Lower lobe of right lung (tissue), 2 donors: ENCODE measurements around the gene GCKR. TPM values are rescaled to one million over a fixed set of nuclear protein-coding genes. Genes with fewer than 3 reads are reported as not detected.

Source experiments
- ATAC-seq, 2 donors: fragments of 200-7000 bp; cut with Tn5 transposase; one replicate each; pipeline ENCODE4 v1.9.1; 2020 to 2022; ENCODE audit warnings: mild to moderate bottlenecking in 2 of 2, moderate library complexity in 2 of 2
- DNase-seq: peaks from one replicate; pipeline ENCODE4 v3.0.0-alpha.2; 2020
- H3K27ac ChIP-seq: fragments of 200-600 bp; one replicate; pipeline ENCODE4 v1.8.0; 2022
- H3K27me3 ChIP-seq: fragments of 200-600 bp; one replicate; pipeline ENCODE4 v1.8.0; 2022; ENCODE audit warnings: low read depth
- H3K36me3 ChIP-seq: fragments of 200-600 bp; one replicate; pipeline ENCODE4 v1.8.0; 2022; ENCODE audit warnings: mild to moderate bottlenecking
- H3K4me1 ChIP-seq: fragments of 200-600 bp; one replicate; pipeline ENCODE4 v1.8.0; 2022
- H3K4me3 ChIP-seq: fragments of 200-600 bp; one replicate; pipeline ENCODE4 v1.8.0; 2022; ENCODE audit warnings: mild to moderate bottlenecking
- H3K9me3 ChIP-seq: fragments of 200-600 bp; one replicate; pipeline ENCODE4 v1.8.0; 2022
- intact Hi-C: fragments of 100-400 bp; cut with DNase I; formaldehyde crosslinking; loops from one replicate; pipeline ENCODE4 v1.11.0; 2022
- total RNA-seq: library from RNA; stranded (reverse); fragmentation: NEBNext Ultra II Directional; extraction: Animal tissue kit (Norgen Biotek cat#: 25700); gene quantifications from one replicate; pipeline ENCODE4 v1.2.1, GENCODE V29; 2021
- TF ChIP-seq, protein P1 (sequence below): fragments of 200-600 bp; IDR thresholded peaks from one replicate; pipeline ENCODE4 v1.8.0; 2022; ENCODE audit warnings: antibody characterized with exemption, mild to moderate bottlenecking
- donor health status: DM: no; HTN: yes; CAD: no; lungs with severe emphysema.

Gene GCKR
- total RNA-seq, 1 donor from 2014 or later: 0.44 TPM

- no peak overlapping the region for H3K4me3 ChIP-seq
- intact Hi-C loops: no loop called here
Observed at GRCh38 chr2:27492557-27492956, 4.1 kb upstream of the GCKR start.

GRCh38 chr2:27493948-27494283 lies 2.7 kb upstream of the GCKR start:
- intact Hi-C loops: no loop called here
- TF ChIP-seq, protein P1, sequence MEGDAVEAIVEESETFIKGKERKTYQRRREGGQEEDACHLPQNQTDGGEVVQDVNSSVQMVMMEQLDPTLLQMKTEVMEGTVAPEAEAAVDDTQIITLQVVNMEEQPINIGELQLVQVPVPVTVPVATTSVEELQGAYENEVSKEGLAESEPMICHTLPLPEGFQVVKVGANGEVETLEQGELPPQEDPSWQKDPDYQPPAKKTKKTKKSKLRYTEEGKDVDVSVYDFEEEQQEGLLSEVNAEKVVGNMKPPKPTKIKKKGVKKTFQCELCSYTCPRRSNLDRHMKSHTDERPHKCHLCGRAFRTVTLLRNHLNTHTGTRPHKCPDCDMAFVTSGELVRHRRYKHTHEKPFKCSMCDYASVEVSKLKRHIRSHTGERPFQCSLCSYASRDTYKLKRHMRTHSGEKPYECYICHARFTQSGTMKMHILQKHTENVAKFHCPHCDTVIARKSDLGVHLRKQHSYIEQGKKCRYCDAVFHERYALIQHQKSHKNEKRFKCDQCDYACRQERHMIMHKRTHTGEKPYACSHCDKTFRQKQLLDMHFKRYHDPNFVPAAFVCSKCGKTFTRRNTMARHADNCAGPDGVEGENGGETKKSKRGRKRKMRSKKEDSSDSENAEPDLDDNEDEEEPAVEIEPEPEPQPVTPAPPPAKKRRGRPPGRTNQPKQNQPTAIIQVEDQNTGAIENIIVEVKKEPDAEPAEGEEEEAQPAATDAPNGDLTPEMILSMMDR: no peak
- peaks cover 29% of the 10 kb centered on the region for H3K4me1 ChIP-seq
- H3K27me3 ChIP-seq: peaks cover 29% of the 10 kb centered on the region
- no peak overlapping the region for H3K27ac ChIP-seq
- no peak overlapping the region for H3K4me3 ChIP-seq
- no peaks in the 10 kb centered on the region for H3K36me3 ChIP-seq
- ATAC-seq (no peak), DNase-seq (no peak)
- no peaks in the 10 kb centered on the region for H3K9me3 ChIP-seq

More at GRCh38 chr2:27492557-27492956, 4.1 kb upstream of the GCKR start:
- no peak for ATAC-seq
- TF ChIP-seq, protein P1: no peak
- no peak overlapping the region for H3K27ac ChIP-seq
- H3K9me3 ChIP-seq: no peaks in the 10 kb centered on the region
- peaks cover 25% of the 10 kb centered on the region for H3K27me3 ChIP-seq
- H3K4me1 ChIP-seq: peaks cover 33% of the 10 kb centered on the region
- no peak for DNase-seq
- no peaks in the 10 kb centered on the region for H3K36me3 ChIP-seq

DNA sequence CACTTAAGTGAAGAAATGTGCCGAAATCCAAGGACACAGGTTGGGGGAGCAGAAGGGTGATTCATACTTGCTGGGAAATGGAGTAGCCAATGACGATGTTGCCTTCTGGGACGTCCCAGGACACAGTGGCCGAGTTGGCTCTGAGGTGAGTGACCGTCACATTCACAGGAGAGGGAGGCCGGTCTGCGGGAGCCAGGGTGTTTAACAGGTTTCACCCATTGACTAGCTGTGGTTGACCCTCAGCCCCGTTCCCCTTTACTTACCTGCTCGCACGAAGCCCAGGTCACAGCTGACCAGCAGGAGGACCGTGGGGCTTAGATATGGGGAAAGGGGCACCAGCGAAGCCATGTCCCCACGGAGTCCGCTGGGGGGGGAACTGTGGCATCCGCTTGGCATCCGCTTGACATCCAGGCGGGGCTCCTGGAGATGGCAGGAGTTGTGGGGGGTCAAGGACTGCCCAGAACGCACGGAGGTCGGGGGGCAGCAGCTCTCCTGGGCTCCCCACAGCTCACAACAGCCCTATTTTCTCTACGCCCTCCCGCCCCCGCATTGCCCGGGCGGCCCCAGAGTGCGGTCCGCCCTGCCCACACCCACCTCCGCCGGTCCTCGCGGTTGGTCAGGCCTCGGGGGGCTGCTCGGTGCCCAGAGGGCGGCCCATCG lies 2.2 kb upstream of the GCKR start:
- Histone ChIP-seq H3K4me3 (peak overlapping the region; percentile 56), H3K4me1 (peaks cover 24% of the 10 kb centered on the region), H3K9me3 (no peaks in the 10 kb centered on the region), H3K27ac (peak overlapping the region; percentile 18), H3K36me3 (no peaks in the 10 kb centered on the region), H3K27me3 (peaks cover 29% of the 10 kb centered on the region)
- DNase-seq (no peak), ATAC-seq (peak; percentile 1 to 7)
- TF ChIP-seq, protein P1: no peak
- intact Hi-C loops: no loop called here

DNA sequence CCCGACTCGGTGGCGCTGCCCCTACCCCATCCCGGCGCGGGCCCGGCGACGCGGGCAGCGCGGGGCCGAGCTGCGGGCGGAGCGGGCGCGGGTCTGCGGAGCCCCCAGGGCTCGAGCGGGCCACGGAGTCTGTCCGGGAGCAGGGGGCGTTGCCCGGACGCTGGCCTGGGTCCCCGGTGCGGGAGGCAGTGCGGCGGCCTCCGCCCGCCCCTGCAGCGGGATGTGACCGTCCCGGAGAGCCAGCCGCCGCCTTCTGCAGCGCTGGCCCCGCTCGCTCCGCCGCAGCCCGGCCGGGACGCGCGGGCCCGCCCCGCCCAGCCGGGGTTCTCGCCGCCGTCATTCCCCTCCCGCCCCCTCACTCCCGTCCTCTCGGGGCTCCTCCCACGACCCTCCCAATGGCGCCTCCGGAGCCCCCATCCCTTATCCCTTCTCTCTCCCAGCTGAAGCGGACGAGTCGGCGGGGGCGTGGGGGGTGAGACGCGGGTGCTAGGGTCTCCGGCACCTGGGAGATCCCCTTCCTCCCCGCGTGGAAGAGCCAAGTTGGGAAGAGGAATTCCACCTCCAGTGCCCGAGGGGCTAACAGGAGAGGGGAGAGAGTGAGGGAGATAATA lies 1.6 kb upstream of the GCKR start, which contains the start of gene FNDC4:
TSS of gene FNDC4 (minus strand) at position 257 of the 611 bp plus-strand sequence. CDS start 521 bp downstream, outside the sequence.
- TF ChIP-seq, protein P1: no peak
- Histone ChIP-seq H3K27ac (peak within 1 kb of the TSS; percentile 18), H3K9me3 (no peaks in the 10 kb centered on the region), H3K4me3 (peak within 1 kb of the TSS; percentile 56), H3K27me3 (peaks cover 29% of the 10 kb centered on the region), H3K36me3 (no peaks in the 10 kb centered on the region), H3K4me1 (peaks cover 23% of the 10 kb centered on the region)
- ATAC-seq: peak; percentile 57 to 76
- intact Hi-C loops: no loop called here
- peak; percentile 51 for DNase-seq

DNA sequence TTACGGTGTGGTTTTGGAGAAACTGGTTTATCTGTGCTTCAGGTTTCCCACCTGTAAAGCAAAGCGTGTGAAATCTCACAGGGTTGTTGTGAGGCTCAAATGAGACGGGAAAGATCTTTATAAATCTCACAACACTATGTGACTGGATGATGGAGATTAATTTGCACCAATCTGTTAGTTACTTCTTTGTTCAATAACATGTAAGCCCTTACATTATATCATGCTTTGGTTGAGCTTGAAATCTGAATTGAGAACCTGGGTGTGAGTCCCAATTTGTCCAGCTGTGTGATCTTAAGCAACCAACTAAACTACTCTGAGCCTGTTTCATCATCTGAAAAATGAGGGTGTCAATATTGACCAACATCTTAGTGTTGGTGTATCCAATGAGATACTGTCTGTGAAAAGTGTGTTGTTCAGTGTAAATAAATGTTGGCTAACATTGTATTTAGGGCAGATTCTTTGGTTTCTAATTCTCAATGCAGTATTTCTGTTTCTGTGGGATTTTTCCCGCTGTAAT lies 741 bp upstream of the GCKR start:
- Histone ChIP-seq H3K4me3 (no peak overlapping the region), H3K27me3 (peaks cover 29% of the 10 kb centered on the region), H3K4me1 (peaks cover 20% of the 10 kb centered on the region), H3K36me3 (no peaks in the 10 kb centered on the region), H3K27ac (no peak overlapping the region), H3K9me3 (no peaks in the 10 kb centered on the region)
- intact Hi-C loops: no loop called here
- no peak for ATAC-seq
- DNase-seq: no peak
- TF ChIP-seq, protein P1: no peak
